GM21360 (cell line): ENCODE results near the gene GNAI3.

Source experiments
- ATAC-seq: cut with Tn5 transposase; IDR thresholded peaks from one replicate; pipeline ENCODE4 v1.9.1; 2021; ENCODE audit warnings: mild to moderate bottlenecking, moderate library complexity; ENCODE audit not compliant: unreplicated experiment

Gene GNAI3

GRCh38 chr1:109548321-109549267, at the start of gene GNAI3:
GNAI3 (plus strand) TSS chr1:109548615; CDS start chr1:109548721, 106 bp downstream.
- peak; percentile 84 for ATAC-seq

GRCh38 chr1:109499081-109499480, 49.3 kb upstream of the GNAI3 start:
- no peak for ATAC-seq

GRCh38 chr1:109499661-109500536, 48.5 kb upstream of the GNAI3 start:
- ATAC-seq = no peak

GRCh38 chr1:109500941-109501381, 47.5 kb upstream of the GNAI3 start:
- no peak for ATAC-seq

- ATAC-seq = no peak
Observed at GRCh38 chr1:109501644-109502363, 46.6 kb upstream of the GNAI3 start.

- no peak for ATAC-seq
Observed at GRCh38 chr1:109502364-109502851, 46.0 kb upstream of the GNAI3 start.

GRCh38 chr1:109503935-109504334, 44.5 kb upstream of the GNAI3 start:
- no peak for ATAC-seq

GRCh38 chr1:109504974-109505373, 43.4 kb upstream of the GNAI3 start:
- no peak for ATAC-seq

GRCh38 chr1:109508001-109508872, 40.2 kb upstream of the GNAI3 start:
- ATAC-seq = no peak

GRCh38 chr1:109508873-109509175, 39.6 kb upstream of the GNAI3 start:
- ATAC-seq = no peak

GRCh38 chr1:109509176-109510134, 39.0 kb upstream of the GNAI3 start, which contains the start of gene AMIGO1:
AMIGO1 (minus strand) TSS chr1:109509727; CDS start chr1:109508912, 815 bp downstream.
- ATAC-seq = no peak

- no peak for ATAC-seq
Observed at GRCh38 chr1:109513110-109513710, 35.2 kb upstream of the GNAI3 start.

- no peak for ATAC-seq
Observed at GRCh38 chr1:109514846-109515245, 33.6 kb upstream of the GNAI3 start.

GRCh38 chr1:109516872-109517271, 31.5 kb upstream of the GNAI3 start:
- no peak for ATAC-seq

- no peak for ATAC-seq
Observed at GRCh38 chr1:109517337-109517736, 31.1 kb upstream of the GNAI3 start.

- no peak for ATAC-seq
Observed at GRCh38 chr1:109521002-109521951, 27.1 kb upstream of the GNAI3 start.

GRCh38 chr1:109522026-109522425, 26.4 kb upstream of the GNAI3 start:
- ATAC-seq = no peak
